HuH-7.5 (cell line): ENCODE measurements around the gene C16orf46.

ENCODE experiments used
- DNase-seq: peaks from one replicate; pipeline ENCODE4 v3.0.0; 2011; ENCODE audit warnings: low spot score

The C16orf46 gene

GRCh38 chr16:81014672-81015071 is 62.4 kb downstream of the C16orf46 start:
- no peak for DNase-seq

- DNase-seq, result no peak
These were observed 64.1 kb downstream of the C16orf46 start for GRCh38 chr16:81012974-81013373.
